ENCODE data around the gene FSD1L. TPM values are rescaled to one million over a fixed set of nuclear protein-coding genes. Genes with fewer than 3 reads are reported as not detected.

The FSD1L gene
- total RNA-seq, 1 experiment from 2014 or later, result 5.6 TPM

DNA sequence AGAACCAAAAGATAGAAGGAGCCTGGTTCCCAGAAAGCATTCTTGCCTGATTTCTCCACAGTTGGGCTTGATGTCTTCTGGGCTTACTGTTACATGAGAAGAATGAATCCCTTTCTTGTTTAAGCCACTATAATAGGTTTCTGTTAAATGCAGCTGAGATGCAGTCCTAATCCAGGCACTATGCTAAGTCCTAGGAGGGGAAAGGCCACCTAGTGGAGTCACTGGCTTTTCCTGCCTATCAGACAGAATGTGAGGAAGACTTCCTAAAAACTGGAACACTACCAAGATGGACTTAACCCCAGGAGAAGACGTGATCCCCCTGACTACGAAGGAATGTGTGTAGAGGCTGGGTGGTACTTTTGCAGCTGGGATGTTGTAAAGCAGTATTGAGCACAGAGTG lies 34.3 kb upstream of the FSD1L start:
- Histone ChIP-seq H3K79me2 (ENCODE audit: low read depth) (no peaks in the 10 kb centered on the region), H3K4me1 (replicated peaks; ENCODE audit: insufficient read depth) (0 out of 2 replicates have a peak, but pooled peaks cover 3% of the 10 kb centered on the region), H3K4me2 (no peak overlapping the region), H3K36me3 (ENCODE audit: low read depth) (no peaks in the 10 kb centered on the region), H3K9me3 (ENCODE audit: insufficient read depth, low read depth) (peaks cover 4% of the 10 kb centered on the region), H2AFZ (no peak overlapping the region), H3K27me3 (ENCODE audit: insufficient read depth, low read depth) (no peaks in the 10 kb centered on the region), H3K27ac (no peak overlapping the region), H3F3A (ENCODE audit: insufficient read depth, low read depth) (no peaks in the 10 kb centered on the region; the same call in 1 of the 2 replicates), H4K20me1 (ENCODE audit: insufficient read depth) (no peaks in the 10 kb centered on the region), H3K4me3 (no peak overlapping the region), H3K9me2 (ENCODE audit: insufficient read depth) (no peaks in the 10 kb centered on the region)
- intact Hi-C loops (cut with micrococcal nuclease; ENCODE audit: unreplicated experiment), result no loop called here
- POLR2A ChIA-PET (ENCODE audit: unreplicated experiment), result no interaction called here
- CTCF ChIA-PET, result interaction anchor here (0.7 to 0.9 kb wide), 2 partner anchors 168 to 230 kb away, joined by 3 to 4 read pairs; no protein-coding TSS in a partner anchor
- TF ChIP-seq EZH2 (IDR thresholded peaks at IDR 0.05; ENCODE audit: low read depth), result no peak
- TF ChIP-seq, protein P1, sequence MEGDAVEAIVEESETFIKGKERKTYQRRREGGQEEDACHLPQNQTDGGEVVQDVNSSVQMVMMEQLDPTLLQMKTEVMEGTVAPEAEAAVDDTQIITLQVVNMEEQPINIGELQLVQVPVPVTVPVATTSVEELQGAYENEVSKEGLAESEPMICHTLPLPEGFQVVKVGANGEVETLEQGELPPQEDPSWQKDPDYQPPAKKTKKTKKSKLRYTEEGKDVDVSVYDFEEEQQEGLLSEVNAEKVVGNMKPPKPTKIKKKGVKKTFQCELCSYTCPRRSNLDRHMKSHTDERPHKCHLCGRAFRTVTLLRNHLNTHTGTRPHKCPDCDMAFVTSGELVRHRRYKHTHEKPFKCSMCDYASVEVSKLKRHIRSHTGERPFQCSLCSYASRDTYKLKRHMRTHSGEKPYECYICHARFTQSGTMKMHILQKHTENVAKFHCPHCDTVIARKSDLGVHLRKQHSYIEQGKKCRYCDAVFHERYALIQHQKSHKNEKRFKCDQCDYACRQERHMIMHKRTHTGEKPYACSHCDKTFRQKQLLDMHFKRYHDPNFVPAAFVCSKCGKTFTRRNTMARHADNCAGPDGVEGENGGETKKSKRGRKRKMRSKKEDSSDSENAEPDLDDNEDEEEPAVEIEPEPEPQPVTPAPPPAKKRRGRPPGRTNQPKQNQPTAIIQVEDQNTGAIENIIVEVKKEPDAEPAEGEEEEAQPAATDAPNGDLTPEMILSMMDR (conservative IDR thresholded peaks at IDR 0.05), result peak; percentile 47; the same call in 1 of the 2 replicates
- peak; percentile 36 to 39 for DNase-seq
- BruUV-seq (replicated peaks), result no TSS peak

DNA sequence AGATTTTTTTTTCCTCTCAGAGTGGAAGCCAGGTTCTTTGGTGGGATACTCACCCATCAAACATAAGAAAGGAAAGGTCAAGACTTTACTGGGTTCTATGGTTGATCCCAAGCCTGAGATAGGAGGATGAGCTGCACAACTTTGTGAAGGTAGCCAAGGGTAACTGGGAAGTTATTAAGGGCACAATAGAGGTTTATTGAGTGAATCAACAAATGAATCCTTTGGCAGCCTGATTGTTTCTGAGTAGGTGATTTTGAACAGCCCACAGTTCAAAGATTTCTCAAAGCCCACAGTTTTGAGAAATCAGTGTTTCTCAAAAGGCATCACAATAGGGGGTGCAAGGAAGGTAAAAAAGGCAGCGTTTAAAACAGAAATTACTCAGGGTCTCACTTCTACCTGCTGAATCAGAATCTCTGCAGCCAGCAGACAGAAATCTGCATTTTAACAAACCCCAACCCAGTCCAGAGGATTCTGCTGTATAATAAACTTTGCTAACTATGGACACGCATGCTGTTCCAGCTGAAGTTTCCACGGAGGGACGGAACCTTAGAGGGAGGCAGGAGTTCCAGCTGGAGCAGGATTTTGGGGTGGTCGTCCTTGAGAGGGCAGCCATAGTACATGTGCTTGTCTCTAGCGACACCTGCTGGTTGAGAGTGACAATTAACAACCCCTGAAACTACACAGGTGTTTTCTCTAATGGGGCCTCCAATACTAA lies 32.7 kb upstream of the FSD1L start:
- 0 out of 2 replicates have a peak, but pooled peaks cover 3% of the 10 kb centered on the region for H3K4me1 ChIP-seq (replicated peaks; ENCODE audit: insufficient read depth)
- intact Hi-C loops (cut with micrococcal nuclease; ENCODE audit: unreplicated experiment), result loop anchor here (1.0 kb wide), 5 partner anchors 170 to 634 kb away; no protein-coding TSS in a partner anchor
- no TSS peak for BruUV-seq (replicated peaks)
- no peak overlapping the region for H3K27ac ChIP-seq
- no peaks in the 10 kb centered on the region; the same call in 1 of the 2 replicates for H3F3A ChIP-seq (ENCODE audit: insufficient read depth, low read depth)
- CTCF ChIA-PET, result no interaction called here
- H3K9me3 ChIP-seq (ENCODE audit: insufficient read depth, low read depth), result no peaks in the 10 kb centered on the region; the same call in 1 of the 2 replicates
- no peaks in the 10 kb centered on the region for H3K79me2 ChIP-seq (ENCODE audit: low read depth)
- POLR2A ChIA-PET (ENCODE audit: unreplicated experiment), result no interaction called here
- H4K20me1 ChIP-seq (ENCODE audit: insufficient read depth), result no peaks in the 10 kb centered on the region
- H3K36me3 ChIP-seq (ENCODE audit: low read depth), result no peaks in the 10 kb centered on the region
- peak in 1 of 2 experiments; percentile 45 for DNase-seq
- no peak overlapping the region for H3K4me3 ChIP-seq
- no peaks in the 10 kb centered on the region for H3K9me2 ChIP-seq (ENCODE audit: insufficient read depth)
- H3K4me2 ChIP-seq, result peak overlapping the region; percentile 59
- H2AFZ ChIP-seq, result no peak overlapping the region
- H3K27me3 ChIP-seq (ENCODE audit: insufficient read depth, low read depth), result no peaks in the 10 kb centered on the region
- TF ChIP-seq EZH2 (IDR thresholded peaks at IDR 0.05; ENCODE audit: low read depth), result no peak
- TF ChIP-seq, protein P1 (conservative IDR thresholded peaks at IDR 0.05), result peak; percentile 98

DNA sequence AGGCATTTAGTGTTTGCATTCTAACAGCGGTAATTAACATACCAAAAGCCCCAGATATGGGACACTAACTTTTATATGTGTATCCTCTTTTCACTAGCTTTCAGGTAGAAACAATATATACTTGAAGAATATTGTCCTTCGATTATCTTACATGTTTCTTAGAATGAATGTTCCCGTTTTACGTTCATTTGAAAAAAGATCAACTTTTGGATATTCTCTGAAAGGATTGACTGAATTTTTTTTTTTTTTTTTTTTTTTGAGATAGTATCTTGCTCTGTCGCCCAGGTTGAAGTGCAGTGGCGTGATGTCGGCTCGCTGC lies 32.2 kb upstream of the FSD1L start:
- Histone ChIP-seq H3K9me3 (ENCODE audit: insufficient read depth, low read depth) (no peaks in the 10 kb centered on the region; the same call in 1 of the 2 replicates), H3K27ac (no peak overlapping the region), H3F3A (ENCODE audit: insufficient read depth, low read depth) (no peaks in the 10 kb centered on the region; the same call in 1 of the 2 replicates), H4K20me1 (ENCODE audit: insufficient read depth) (no peaks in the 10 kb centered on the region), H2AFZ (no peak overlapping the region), H3K4me3 (no peak overlapping the region), H3K27me3 (ENCODE audit: insufficient read depth, low read depth) (no peaks in the 10 kb centered on the region), H3K4me2 (no peak overlapping the region), H3K9me2 (ENCODE audit: insufficient read depth) (no peaks in the 10 kb centered on the region), H3K79me2 (ENCODE audit: low read depth) (no peaks in the 10 kb centered on the region), H3K4me1 (replicated peaks; ENCODE audit: insufficient read depth) (0 out of 2 replicates have a peak, but pooled peaks cover 3% of the 10 kb centered on the region), H3K36me3 (ENCODE audit: low read depth) (no peaks in the 10 kb centered on the region)
- no TSS peak for BruUV-seq (replicated peaks)
- TF ChIP-seq, protein P1 (conservative IDR thresholded peaks at IDR 0.05), result no peak; the same call in 1 of the 2 replicates
- TF ChIP-seq EZH2 (IDR thresholded peaks at IDR 0.05; ENCODE audit: low read depth), result no peak
- ChIA-PET POLR2A (ENCODE audit: unreplicated experiment) (no interaction called here), CTCF (interaction anchor here (0.7 to 0.9 kb wide), 2 partner anchors 368 to 547 kb away, joined by 4 to 5 read pairs; no protein-coding TSS in a partner anchor)
- no peak for DNase-seq
- intact Hi-C loops (cut with micrococcal nuclease; ENCODE audit: unreplicated experiment), result loop anchor here (1.0 kb wide), 5 partner anchors 170 to 634 kb away; no protein-coding TSS in a partner anchor

Measured in PC-9 (cell line).